Stimulated activated naive CD8-positive, alpha-beta T cell treated with anti-CD3 and anti-CD28 coated beads, Interleukin-15, amount 100 ng/mL, for 72 hours (primary cell): Measurements from ENCODE around the gene MBP.

Experiments
- ATAC-seq: fragments of 150-1000 bp; cut with Tn5 transposase; 2 replicates; pipeline ENCODE4 v1.10.0; 2021; ENCODE audit warnings: mild to moderate bottlenecking, moderate library complexity
- DNase-seq, 2 donors: peaks; one replicate each; pipeline ENCODE4 v3.0.0; 2021 to 2022
- H3K27ac Mint-ChIP-seq, 2 donors: one replicate each; pipeline ENCODE4 v1.8.0; 2022; ENCODE audit warnings: mild to moderate bottlenecking in 2 of 2, mixed read lengths in 2 of 2, moderate library complexity in 2 of 2
- H3K27me3 Mint-ChIP-seq: one replicate; pipeline ENCODE4 v1.8.0; 2022; ENCODE audit warnings: mixed read lengths
- H3K4me1 Mint-ChIP-seq: one replicate; pipeline ENCODE4 v1.8.0; 2022; ENCODE audit warnings: mild to moderate bottlenecking, mixed read lengths
- H3K4me3 Mint-ChIP-seq, 2 donors: one replicate each; pipeline ENCODE4 v1.8.0; 2022; ENCODE audit warnings: mild to moderate bottlenecking in 2 of 2, mixed read lengths in 2 of 2, moderate library complexity in 1 of 2
- H3K9me3 Mint-ChIP-seq, 2 donors: one replicate each; pipeline ENCODE4 v1.8.0; 2022; ENCODE audit warnings: mixed read lengths in 2 of 2

MBP gene

DNA sequence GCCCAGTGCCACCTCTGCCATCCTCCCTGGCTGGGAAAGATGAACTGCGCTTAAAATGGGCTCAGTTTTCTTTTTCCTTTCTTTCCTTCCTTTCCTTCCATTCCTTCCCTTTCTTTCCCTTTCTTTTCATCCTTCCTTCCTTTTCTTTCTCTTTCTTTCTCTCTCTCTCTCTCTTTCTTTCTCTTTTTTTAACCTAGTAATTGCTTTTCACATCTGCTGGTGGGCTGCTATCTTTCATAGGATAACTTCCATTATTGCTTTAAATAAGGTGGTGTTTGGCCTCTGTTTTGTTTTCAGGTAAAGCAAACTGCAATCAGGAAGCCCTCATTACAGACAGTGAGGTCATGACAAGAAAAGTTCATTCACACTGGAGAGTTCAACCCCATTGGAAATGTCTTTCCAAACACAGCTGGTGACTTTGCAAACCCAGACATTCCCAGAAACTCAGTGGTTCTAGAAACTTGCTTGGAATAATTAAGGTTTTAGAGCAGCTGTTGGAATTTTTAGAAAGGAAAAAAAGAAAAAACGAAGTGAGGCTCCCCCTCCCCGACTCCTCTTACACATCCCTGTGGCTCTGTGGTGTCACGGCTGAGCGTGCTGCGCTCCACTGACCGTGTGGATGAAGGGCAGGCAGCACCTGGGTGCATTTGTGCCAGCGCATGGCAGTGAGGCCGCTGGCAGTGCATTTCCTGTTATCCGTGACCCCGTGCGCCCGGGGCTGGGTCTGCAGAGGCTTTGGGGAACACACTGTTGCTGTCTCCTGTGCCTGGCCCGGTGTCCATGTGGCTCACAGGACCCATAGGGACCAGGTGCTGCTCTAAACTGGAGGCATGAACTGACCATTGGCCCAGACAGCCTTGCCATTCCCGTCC lies 76.9 kb downstream of the MBP start:
- no peak for DNase-seq

DNA sequence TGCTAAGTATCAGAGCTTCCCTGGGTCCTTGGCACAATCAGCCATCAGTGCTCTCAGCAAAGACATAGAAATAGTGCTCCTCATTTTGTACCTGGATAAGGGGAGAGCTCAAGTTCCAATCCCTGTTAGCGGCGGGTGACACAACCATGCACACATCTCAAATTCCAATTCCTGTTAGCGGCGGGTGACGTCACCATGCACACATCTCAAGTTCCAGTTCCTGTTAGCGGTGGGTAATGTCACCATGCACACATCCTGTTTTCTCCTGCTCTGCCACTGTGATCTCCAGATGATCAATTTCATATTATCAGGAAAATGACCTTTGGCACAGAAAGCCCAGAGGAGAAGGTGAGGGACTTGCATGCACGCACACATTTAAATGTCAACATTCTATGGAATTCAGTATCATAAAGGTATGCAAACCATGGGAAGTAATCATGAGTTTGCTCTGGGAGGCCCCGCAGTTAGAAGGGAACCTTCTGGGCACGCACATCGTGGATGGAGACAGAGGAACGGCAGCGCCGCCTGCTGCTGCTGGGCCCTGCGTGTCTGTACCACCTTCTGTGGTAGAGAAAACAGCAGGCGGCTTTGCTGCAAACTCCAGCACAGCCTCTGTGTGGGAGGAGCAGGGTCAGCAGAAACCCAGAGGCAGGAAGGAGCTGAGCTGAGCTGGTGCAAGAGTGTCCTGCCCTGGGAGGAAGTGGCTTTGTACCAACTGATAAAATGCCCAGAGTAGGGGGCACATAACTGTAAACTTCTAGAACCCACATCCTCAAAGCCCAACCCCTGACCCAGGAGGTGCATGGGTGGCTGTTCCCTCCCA lies 77.8 kb downstream of the MBP start:
- H3K27me3 Mint-ChIP-seq: no peaks in the 10 kb centered on the region
- peak overlapping the region; percentile 94 to 95 for H3K27ac Mint-ChIP-seq
- no peaks in the 10 kb centered on the region for H3K9me3 Mint-ChIP-seq
- ATAC-seq: peak; percentile 93
- peak overlapping the region; percentile 64 to 85 for H3K4me3 Mint-ChIP-seq
- peaks cover 67% of the 10 kb centered on the region for H3K4me1 Mint-ChIP-seq
- peak; percentile 73 to 90 for DNase-seq

More for the DNA sequence above, 76.9 kb downstream of the MBP start:
- H3K9me3 Mint-ChIP-seq: no peaks in the 10 kb centered on the region
- peak overlapping the region; percentile 64 to 85 for H3K4me3 Mint-ChIP-seq
- peaks cover 76% of the 10 kb centered on the region for H3K4me1 Mint-ChIP-seq
- no peak for ATAC-seq
- peak overlapping the region; percentile 49 to 94 for H3K27ac Mint-ChIP-seq
- no peaks in the 10 kb centered on the region for H3K27me3 Mint-ChIP-seq

DNA sequence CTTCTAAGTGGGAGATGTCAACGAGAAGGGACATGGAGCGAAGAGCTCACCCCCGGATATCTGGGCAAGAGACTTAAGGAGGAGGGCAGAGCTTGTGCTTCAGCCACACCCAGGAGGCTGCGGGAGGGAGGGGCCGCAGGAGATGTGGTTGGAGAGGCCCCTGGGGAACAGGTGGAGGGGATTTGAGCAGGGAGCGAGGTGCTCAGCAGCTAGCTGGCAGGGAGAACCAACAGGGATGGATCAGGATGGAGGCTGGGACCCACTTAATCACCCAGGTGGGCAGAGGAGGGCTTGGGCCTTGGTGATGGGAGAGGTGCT lies 78.3 kb downstream of the MBP start:
- H3K4me1 Mint-ChIP-seq: peaks cover 62% of the 10 kb centered on the region
- peak overlapping the region; percentile 64 to 85 for H3K4me3 Mint-ChIP-seq
- H3K27ac Mint-ChIP-seq: peak overlapping the region; percentile 94 to 95
- peak in 1 of 2 donors; percentile 41 for DNase-seq
- no peaks in the 10 kb centered on the region for H3K9me3 Mint-ChIP-seq
- H3K27me3 Mint-ChIP-seq: no peaks in the 10 kb centered on the region
- ATAC-seq: peak; percentile 26

DNA sequence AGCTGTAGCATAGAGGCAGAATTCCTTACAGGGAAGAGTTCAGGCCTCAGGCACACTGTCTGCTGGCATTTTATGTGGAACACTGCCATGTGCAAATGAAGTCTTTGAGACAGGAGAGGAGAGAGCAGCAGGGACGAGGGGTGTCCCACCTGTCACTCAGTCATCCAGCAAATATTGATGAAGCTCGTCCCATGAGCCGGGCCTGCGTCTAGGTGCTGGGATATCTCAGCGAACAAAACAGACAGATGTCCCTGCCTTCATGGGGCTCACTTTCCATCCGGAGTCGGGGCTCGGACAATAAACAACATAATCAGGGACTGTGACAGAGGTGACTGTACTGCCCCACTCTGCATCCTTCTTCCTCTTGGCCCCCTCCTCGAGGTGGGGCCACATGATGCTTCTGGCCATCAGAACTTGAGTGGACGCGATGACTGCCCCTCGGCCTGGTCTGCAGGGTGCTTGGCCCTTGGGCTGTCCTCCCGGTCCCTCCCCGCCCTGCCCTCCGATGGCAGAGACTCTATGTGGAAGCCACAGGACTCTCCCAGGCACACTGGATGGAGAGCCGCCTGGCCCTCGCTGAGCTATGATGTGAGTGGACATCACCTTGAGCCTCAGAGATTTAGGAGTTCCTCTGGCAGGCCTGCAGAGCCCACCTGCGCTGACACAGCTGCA lies 78.8 kb downstream of the MBP start:
- peak overlapping the region; percentile 94 to 95 for H3K27ac Mint-ChIP-seq
- no peaks in the 10 kb centered on the region for H3K9me3 Mint-ChIP-seq
- H3K4me1 Mint-ChIP-seq: peaks cover 58% of the 10 kb centered on the region
- no peaks in the 10 kb centered on the region for H3K27me3 Mint-ChIP-seq
- ATAC-seq: no peak
- no peak for DNase-seq
- H3K4me3 Mint-ChIP-seq: peak overlapping the region; percentile 64 to 85

DNA sequence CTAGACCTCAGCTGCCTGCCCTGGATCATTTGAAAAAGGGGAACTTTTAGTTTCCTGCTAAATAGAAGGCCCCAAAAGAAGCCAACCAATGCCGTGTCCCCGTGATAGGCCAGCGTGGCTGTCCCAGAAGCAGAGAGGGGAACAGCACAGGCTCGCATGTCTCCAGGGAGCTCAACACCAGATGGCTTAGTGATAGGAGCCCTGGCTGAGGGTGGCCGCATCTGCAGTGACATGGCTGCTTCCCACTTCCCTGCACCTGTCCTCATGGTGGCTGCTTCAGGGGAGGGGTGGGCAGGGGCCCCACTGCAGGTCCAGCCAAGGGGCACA lies 79.6 kb downstream of the MBP start:
- H3K4me1 Mint-ChIP-seq: peaks cover 57% of the 10 kb centered on the region
- H3K9me3 Mint-ChIP-seq: no peaks in the 10 kb centered on the region
- no peaks in the 10 kb centered on the region for H3K27me3 Mint-ChIP-seq
- peak overlapping the region; percentile 64 to 85 for H3K4me3 Mint-ChIP-seq
- ATAC-seq (no peak), DNase-seq (no peak)
- peak overlapping the region; percentile 25 to 89 for H3K27ac Mint-ChIP-seq

DNA sequence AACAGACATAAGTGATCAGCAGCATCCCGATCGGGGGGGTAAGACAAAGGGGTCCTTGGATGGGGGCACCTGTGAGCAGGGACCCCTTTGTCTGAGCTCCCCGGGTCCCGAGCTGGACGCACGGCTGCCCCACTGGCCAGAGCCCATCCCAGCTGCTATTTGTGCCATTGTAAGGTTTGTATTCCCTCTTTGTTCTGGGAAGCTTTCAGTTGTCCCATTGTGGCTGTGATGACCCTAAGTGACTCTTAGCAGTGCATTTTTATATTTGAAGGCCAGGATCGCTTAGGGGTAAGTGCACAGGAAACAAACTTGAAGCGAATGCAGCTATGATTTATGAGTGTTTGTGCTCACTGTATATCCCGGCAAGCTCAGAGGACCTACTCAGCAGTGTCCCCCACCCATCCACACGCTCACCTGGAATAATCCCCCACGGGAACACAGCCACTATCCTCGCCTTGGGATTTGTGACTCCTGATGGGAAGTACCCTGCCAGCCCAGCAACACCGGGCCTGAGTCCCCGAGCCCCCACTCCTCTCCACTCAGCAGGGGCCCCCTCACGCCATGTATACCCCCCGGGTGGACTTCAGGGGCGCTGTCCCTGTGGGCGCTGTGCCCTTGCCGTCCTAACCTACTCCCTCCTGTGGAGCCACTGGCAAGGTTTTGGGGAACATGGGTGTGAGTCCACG lies 80.1 kb downstream of the MBP start:
- ATAC-seq (no peak), DNase-seq (no peak)
- H3K27ac Mint-ChIP-seq: peak overlapping the region in 1 of 2 donors; percentile 25
- H3K9me3 Mint-ChIP-seq: no peaks in the 10 kb centered on the region
- H3K27me3 Mint-ChIP-seq: no peaks in the 10 kb centered on the region
- peaks cover 57% of the 10 kb centered on the region for H3K4me1 Mint-ChIP-seq
- peak overlapping the region in 1 of 2 donors; percentile 64 for H3K4me3 Mint-ChIP-seq

DNA sequence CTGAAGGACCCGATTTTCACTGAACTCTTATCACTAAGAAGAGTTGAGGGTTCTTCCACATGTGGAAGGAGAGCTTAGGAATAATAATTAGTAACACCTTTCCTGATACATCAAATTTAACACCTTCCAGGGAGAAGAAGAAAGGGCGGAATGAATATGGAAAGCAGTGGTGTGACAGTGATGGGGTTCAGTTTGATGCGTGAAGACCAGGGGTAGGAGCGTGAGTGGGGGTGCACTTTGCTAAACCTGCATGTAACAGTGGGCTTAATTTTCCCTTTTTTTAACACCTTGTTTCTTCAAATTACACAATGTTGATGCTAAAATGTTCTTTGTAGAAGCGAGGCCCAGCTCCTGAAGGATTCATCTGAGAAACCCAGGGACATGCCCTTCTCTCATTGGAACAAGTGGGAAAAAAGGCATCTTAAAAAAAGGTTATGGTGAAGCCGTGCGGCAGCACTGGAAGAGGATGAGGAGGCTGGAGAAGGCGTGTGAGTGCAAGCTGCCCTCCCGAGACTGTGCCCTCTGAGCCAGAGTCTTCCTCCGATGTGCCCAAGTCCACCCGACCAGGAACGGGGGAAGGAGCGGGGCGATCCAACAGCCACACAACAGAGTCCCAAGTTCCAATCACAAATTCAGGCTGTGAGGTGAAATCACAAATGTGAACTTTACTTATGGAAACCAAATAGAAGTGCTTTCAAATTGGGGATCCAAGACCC lies 80.8 kb downstream of the MBP start:
- DNase-seq: no peak
- no peaks in the 10 kb centered on the region for H3K27me3 Mint-ChIP-seq
- no peak overlapping the region for H3K4me3 Mint-ChIP-seq
- H3K27ac Mint-ChIP-seq: peak overlapping the region in 1 of 2 donors; percentile 64
- no peak for ATAC-seq
- no peaks in the 10 kb centered on the region for H3K9me3 Mint-ChIP-seq
- H3K4me1 Mint-ChIP-seq: peaks cover 50% of the 10 kb centered on the region

DNA sequence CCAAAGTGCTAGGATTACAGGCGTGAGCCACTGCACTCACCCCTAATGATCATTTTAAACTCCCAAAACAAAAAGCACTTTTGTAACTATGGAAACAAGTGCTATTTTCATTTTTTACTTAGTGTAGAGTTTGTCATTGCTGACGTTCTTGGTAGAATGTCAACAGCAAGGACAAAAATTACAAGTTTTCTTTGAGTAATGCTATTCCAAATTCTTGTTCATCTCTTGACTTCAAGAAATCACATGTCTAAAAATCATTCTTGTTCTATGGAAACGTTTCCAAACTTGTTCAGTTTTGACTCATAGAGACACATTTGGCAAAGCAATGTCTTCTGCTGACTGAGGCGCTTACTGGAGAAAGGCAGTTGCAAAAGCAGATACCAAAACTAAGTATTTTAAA lies 82.6 kb downstream of the MBP start:
- ATAC-seq (no peak), DNase-seq (no peak)
- Mint-ChIP-seq H3K27me3 (no peaks in the 10 kb centered on the region), H3K4me1 (peaks cover 32% of the 10 kb centered on the region), H3K4me3 (no peak overlapping the region), H3K27ac (no peak overlapping the region), H3K9me3 (no peaks in the 10 kb centered on the region)

DNA sequence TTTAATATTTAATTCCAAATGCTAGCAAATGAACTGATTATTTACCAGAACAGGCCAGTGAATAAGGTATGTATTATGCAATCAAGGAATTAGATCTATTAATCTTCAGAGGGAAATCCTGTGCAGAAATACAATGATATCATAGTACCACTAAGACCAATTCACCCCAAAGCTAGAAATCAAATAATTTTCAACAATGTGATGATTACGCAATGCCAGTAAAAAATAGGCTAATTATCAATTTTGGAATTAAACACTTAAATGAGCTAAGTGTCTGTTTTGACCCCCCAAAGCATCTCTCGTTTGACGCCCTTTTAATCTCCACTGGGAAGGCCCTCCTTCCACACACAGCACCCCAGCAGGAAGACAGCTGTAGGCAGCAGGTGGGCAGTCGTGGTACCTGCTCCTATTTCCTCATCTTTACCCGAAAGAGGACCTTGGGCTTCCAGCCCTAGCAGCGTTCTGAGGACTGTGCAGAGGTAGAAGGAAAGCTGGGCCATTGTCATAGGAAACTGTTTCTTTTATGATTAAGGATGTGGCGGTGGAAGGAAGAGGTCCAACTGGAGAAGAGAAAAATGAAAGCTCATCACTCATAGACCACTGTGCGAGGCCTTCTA lies 84.7 kb downstream of the MBP start:
- DNase-seq: no peak
- H3K4me3 Mint-ChIP-seq: no peak overlapping the region
- peaks cover 17% of the 10 kb centered on the region for H3K4me1 Mint-ChIP-seq
- H3K27me3 Mint-ChIP-seq: no peaks in the 10 kb centered on the region
- ATAC-seq: no peak
- no peaks in the 10 kb centered on the region for H3K9me3 Mint-ChIP-seq
- no peak overlapping the region for H3K27ac Mint-ChIP-seq

DNA sequence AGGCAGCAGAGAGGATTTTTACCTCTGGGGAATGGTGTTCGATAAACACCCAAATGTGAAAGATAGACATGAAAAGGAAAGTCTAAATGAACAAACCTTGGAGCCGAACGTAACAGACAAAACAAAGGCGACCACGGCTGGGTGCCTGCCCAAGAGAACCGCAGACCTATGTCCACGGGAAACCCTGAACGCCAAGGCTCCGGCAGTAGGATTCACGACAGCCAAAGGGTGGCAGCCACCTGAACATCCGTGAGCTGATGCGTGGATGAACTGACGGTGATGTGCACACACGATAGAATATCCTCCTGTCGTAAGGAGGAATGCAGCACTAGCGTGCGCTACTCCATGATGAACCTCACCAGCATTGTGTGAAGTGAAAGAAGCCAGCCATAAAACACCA lies 85.6 kb downstream of the MBP start:
- DNase-seq (no peak), ATAC-seq (no peak)
- Mint-ChIP-seq H3K27me3 (no peaks in the 10 kb centered on the region), H3K9me3 (no peaks in the 10 kb centered on the region), H3K4me1 (peaks cover 12% of the 10 kb centered on the region), H3K4me3 (no peak overlapping the region), H3K27ac (no peak overlapping the region)

DNA sequence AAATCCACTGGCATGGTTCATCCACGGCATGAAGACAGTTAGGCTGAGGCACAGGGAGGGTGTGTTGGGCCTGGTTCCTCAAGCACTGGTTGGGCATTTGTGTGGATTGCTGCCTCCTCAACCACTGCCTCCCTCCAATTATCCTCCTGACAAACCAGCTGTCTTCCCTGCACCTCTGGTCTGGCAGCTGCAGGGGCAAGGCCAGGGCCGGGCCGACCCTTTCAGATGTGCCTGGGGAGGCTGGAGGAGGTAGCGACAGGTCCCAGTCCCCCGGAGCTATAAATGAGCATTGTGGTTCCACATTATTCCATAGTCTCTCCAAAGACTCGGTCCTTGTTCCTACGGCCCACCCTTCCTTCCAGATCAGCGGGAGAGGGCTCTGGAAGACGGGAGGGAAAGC lies 86.2 kb downstream of the MBP start:
- ATAC-seq: no peak
- Mint-ChIP-seq H3K4me1 (peaks cover 8% of the 10 kb centered on the region), H3K4me3 (no peak overlapping the region), H3K9me3 (no peaks in the 10 kb centered on the region), H3K27me3 (no peaks in the 10 kb centered on the region), H3K27ac (no peak overlapping the region)
- DNase-seq: no peak

DNA sequence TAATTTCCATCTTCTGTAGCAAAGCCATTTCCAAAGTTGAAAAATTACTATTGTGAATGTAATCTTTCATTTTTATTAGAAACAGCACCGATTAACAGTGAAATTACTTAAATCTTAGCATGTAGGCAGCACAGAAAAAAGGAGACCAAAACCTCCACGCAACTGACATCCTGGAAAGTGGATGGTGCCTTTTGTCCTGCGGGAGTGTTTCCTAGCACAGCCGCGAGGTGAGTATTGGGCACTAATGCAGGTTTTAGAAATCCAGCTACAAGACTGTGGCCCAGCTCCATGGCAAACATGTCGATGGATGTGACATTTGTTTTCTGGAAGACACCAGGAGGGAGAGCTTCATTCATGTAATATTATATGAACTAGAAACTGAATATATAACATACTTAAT lies 86.9 kb downstream of the MBP start:
- no peaks in the 10 kb centered on the region for H3K27me3 Mint-ChIP-seq

DNA sequence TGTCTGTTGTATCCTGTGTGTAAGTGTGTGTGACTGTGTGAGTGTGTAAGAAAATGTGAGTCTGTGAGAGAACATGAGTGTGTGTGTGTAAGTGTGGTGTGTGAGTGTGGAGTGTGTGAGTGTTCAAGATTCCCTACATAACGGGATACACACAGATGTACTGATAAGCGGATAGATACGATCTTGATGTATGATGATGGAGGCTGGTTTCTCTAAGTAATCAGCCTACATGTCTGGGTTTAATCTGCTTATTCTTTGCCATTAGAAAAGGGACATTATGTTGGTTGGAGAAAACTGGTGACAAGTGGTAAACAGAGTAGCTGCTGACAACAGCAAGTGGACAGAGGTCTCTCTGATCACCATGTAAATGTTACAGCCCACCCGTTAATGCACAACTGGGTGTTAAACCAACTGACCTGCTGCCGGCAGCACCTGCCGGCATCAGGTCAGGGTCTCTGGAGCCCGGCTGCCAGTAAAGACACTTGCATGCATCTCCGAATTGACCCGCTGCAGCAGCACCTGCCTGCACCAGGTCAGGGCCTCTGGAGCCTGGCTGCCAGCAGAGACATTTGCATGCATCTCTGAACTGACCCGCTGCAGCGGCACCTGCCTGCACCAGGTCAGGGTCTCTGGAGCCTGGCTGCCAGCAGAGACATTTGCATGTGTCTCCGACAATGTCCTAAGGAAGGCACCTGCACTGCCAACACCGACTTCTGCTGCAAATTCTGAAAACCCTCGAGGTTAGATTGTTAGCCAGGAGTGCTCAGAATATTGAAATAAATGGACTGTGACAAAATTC lies 87.5 kb downstream of the MBP start:
- no peak for DNase-seq
- ATAC-seq: no peak
- no peak overlapping the region for H3K27ac Mint-ChIP-seq
- H3K9me3 Mint-ChIP-seq: no peaks in the 10 kb centered on the region
- H3K4me3 Mint-ChIP-seq: no peak overlapping the region
- no peaks in the 10 kb centered on the region for H3K27me3 Mint-ChIP-seq
- peaks cover 10% of the 10 kb centered on the region for H3K4me1 Mint-ChIP-seq

More for the DNA sequence above, 86.9 kb downstream of the MBP start:
- no peak overlapping the region for H3K4me3 Mint-ChIP-seq
- H3K9me3 Mint-ChIP-seq: no peaks in the 10 kb centered on the region
- H3K4me1 Mint-ChIP-seq: peaks cover 5% of the 10 kb centered on the region
- no peak for DNase-seq
- H3K27ac Mint-ChIP-seq: no peak overlapping the region
- ATAC-seq: no peak
